Type B pancreatic cell (in vitro differentiated cells): ENCODE results near the gene SMTNL2. TPM values are rescaled to one million over a fixed set of nuclear protein-coding genes. Genes with fewer than 3 reads are reported as not detected.
A peak's percentile ranks its signal among the peaks of the same experiment; 100 is the strongest.
"Not testable (repeated sequence)": the region's sequence is repeated elsewhere in the genome, so short reads cannot be mapped to it uniquely, and the experiment has no call there.

Source experiments
- DNase-seq: peaks from one replicate; pipeline ENCODE4 v3.0.0; 2021; ENCODE audit warnings: mixed read lengths; ENCODE audit not compliant: unreplicated experiment; ENCODE audit errors: extremely low spot score
- H3K27ac Mint-ChIP-seq: 2 replicates; pipeline ENCODE4 v1.8.0; 2021; ENCODE audit warnings: mild to moderate bottlenecking, mixed read lengths
- H3K27me3 Mint-ChIP-seq: 2 replicates; pipeline ENCODE4 v1.8.0; 2021; ENCODE audit warnings: mixed read lengths
- H3K36me3 Mint-ChIP-seq: 2 replicates; pipeline ENCODE4 v1.8.0; 2021; ENCODE audit warnings: mixed read lengths
- H3K4me1 Mint-ChIP-seq: one replicate; pipeline ENCODE4 v1.8.0; 2021; ENCODE audit warnings: mixed read lengths; ENCODE audit not compliant: unreplicated experiment
- H3K4me3 Mint-ChIP-seq: 2 replicates; pipeline ENCODE4 v1.8.0; 2021; ENCODE audit warnings: mild to moderate bottlenecking, mixed read lengths
- H3K9me3 Mint-ChIP-seq: 2 replicates; pipeline ENCODE4 v1.8.0; 2021; ENCODE audit warnings: mixed read lengths
- total RNA-seq: library from RNA; stranded (reverse); gene quantifications from 2 replicates; pipeline ENCODE4 v1.2.1, GENCODE V29; 2021; ENCODE audit warnings: low replicate concordance
- TF ChIP-seq, protein P1 (sequence below): fragments of 200-600 bp; sonication (generic); conservative IDR thresholded peaks from 2 replicates; pipeline ENCODE4 v1.5.0; 2021; ENCODE audit warnings: antibody characterized with exemption, mild to moderate bottlenecking

Gene SMTNL2
- total RNA-seq, 1 donor from 2014 or later, result 25.5 TPM

DNA sequence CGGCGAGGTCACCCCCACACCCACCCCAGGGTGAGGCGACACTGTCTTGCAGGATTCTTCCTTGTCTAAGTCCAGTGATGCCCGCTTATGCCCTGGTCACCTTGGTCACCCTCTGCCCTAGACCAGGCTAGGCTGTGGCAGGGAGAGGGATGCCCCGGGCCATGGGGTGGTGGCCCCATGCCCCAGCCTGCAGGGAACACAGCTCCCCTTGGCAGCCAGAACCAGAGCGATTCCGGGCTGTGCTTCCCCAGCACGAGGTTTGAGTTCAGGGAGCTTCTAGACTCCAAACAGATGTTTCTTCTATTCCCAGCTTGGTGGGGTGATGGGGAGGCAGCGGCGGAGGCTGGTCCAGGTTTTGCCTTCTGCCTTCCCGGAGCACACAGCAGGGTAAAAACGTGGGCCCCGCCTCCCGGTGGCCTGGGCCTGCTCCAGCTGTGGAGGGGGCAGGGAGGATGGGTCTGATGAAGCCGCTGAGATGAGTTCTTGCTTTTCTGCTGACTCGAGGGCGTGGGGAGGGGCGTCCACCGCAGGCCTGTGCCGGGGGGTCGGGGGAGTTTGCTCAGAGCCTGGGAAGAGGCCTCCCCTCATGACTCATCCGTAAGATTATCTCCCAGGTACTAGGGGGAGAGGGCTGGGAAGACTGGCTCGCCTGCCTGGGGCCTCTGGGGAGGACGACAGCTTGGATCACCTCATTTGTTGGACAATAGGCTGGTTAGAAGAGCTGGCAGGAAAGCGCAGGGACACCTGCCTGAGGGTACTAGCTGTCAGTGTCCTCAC is 15.4 kb downstream of the SMTNL2 start:
- H3K27ac Mint-ChIP-seq, result peak overlapping the region; percentile 80
- H3K36me3 Mint-ChIP-seq, result peaks cover 10% of the 10 kb centered on the region
- H3K4me1 Mint-ChIP-seq, result peaks cover 45% of the 10 kb centered on the region
- TF ChIP-seq, protein P1, sequence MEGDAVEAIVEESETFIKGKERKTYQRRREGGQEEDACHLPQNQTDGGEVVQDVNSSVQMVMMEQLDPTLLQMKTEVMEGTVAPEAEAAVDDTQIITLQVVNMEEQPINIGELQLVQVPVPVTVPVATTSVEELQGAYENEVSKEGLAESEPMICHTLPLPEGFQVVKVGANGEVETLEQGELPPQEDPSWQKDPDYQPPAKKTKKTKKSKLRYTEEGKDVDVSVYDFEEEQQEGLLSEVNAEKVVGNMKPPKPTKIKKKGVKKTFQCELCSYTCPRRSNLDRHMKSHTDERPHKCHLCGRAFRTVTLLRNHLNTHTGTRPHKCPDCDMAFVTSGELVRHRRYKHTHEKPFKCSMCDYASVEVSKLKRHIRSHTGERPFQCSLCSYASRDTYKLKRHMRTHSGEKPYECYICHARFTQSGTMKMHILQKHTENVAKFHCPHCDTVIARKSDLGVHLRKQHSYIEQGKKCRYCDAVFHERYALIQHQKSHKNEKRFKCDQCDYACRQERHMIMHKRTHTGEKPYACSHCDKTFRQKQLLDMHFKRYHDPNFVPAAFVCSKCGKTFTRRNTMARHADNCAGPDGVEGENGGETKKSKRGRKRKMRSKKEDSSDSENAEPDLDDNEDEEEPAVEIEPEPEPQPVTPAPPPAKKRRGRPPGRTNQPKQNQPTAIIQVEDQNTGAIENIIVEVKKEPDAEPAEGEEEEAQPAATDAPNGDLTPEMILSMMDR, result no peak
- no peaks in the 10 kb centered on the region for H3K27me3 Mint-ChIP-seq
- no peak for DNase-seq
- H3K9me3 Mint-ChIP-seq, result no peaks in the 10 kb centered on the region
- H3K4me3 Mint-ChIP-seq, result peak overlapping the region; percentile 77

DNA sequence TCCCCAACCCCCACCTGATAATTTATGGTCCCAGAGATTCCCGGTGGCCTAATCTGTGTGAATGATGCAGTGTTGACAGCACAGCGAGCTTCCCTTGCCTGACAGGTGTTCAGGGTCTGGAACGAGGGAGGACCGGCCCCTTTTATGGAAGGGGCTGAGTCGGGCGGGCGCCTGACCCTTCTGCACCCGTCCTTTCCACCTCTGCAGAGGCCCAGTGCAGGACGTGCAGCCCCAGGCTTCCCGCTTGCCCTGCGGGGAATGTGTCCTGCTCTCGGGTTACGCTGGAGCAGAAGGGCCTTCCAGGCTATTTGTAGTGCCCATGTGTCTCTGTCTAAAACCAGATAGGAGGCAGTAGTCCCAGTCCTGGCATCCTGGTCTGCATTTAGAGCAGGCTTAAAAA is 16.2 kb downstream of the SMTNL2 start:
- Mint-ChIP-seq H3K4me1 (peaks cover 44% of the 10 kb centered on the region), H3K36me3 (peaks cover 10% of the 10 kb centered on the region), H3K4me3 (peak overlapping the region; percentile 77), H3K9me3 (no peaks in the 10 kb centered on the region), H3K27me3 (no peaks in the 10 kb centered on the region), H3K27ac (peak overlapping the region; percentile 80)
- TF ChIP-seq, protein P1, result no peak
- DNase-seq, result no peak

DNA sequence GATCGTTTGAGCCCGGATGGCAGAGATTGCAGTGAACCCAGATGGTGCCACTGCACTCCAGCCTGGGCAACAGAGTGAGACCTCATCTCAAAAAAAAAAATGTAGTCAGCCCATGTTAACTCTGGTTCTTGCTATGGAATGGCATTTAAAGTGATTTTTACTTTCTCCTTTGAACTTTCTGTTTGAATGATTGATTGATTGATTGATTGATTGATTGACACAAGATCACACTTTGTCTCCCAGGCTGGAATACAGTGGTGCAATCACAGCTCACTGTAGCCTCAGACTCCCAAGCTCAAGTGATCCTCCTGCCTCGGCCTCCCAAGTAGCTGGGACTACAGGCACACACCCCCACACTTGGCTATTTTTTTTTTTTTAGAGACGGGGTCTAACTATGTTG is 17.0 kb downstream of the SMTNL2 start:
- TF ChIP-seq, protein P1, result no peak
- no peak overlapping the region for H3K27ac Mint-ChIP-seq
- H3K4me3 Mint-ChIP-seq, result no peak overlapping the region
- no peak for DNase-seq
- no peaks in the 10 kb centered on the region for H3K9me3 Mint-ChIP-seq
- H3K4me1 Mint-ChIP-seq, result peaks cover 47% of the 10 kb centered on the region
- H3K27me3 Mint-ChIP-seq, result no peaks in the 10 kb centered on the region
- H3K36me3 Mint-ChIP-seq, result peaks cover 10% of the 10 kb centered on the region

DNA sequence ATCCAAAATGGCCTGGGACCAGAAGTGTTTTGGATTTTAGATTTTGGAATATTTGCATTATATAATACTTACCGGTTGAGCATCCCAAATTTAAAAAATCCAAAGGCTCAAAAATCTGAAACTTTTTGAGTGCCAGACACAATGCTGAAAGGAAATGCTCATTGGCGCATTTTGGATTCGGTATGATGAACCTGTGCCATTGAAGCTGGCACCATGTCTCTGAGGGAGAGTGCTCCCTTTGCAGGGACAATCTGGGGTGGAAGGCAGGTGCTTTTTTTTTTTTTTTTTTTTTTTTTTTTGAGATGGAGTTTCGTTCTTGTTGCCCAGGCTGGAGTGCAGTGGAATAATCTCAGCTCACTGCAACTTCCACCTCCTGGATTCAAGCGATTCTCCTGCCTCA is 17.7 kb downstream of the SMTNL2 start:
- Mint-ChIP-seq H3K9me3 (no peaks in the 10 kb centered on the region), H3K36me3 (peaks cover 10% of the 10 kb centered on the region), H3K27ac (no peak overlapping the region), H3K4me3 (no peak overlapping the region), H3K4me1 (peaks cover 51% of the 10 kb centered on the region), H3K27me3 (no peaks in the 10 kb centered on the region)
- TF ChIP-seq, protein P1, result no peak
- DNase-seq, result no peak

DNA sequence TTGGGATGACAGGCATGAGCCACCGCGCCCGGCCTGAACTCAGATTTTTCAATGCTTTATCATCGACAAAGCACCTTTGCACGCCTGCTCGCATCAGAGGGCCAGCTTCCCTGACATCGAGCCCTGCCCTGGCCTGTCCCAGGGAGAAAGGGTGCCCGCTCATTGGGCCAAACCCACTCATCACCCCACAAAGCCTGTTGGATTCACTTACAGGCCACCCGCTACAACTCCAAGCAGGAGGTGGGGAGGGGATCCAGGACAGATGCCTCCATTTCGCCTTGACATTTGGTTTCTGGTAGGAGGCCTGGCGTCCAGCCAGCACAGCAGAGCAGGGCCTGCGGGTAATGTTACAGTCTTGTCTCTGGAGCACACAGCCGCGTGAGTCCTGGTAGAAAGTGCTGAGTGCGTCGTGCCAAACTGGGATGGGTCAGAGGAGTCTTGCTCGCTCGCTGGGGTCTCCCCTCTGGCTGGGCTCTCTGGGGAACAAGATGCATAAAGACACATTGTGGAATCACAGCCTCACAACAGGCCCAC is 19.8 kb downstream of the SMTNL2 start:
- Mint-ChIP-seq H3K4me1 (peaks cover 62% of the 10 kb centered on the region), H3K4me3 (peak overlapping the region; percentile 72), H3K27me3 (no peaks in the 10 kb centered on the region), H3K36me3 (peaks cover 17% of the 10 kb centered on the region), H3K27ac (peak overlapping the region; percentile 76), H3K9me3 (no peaks in the 10 kb centered on the region)
- TF ChIP-seq, protein P1, result no peak
- no peak for DNase-seq

DNA sequence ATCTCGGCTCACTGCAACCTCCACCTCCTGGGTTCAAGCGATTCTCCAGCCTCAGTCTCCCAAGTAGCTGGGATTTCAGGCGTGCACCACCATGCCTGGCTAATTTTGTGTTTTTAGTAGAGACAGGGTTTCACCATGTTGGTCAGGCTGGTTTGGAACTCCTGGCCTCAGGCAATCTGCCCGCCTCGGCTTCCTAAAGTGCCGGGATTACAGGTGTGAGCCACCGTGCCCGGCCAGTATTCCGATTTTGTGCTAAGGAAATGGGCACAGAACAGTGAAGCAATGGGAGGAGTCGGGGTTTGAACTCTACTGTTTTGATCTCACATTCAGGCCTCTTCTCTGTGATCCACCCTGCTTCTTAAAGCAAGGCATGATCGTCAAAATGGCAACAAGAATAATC is 20.4 kb downstream of the SMTNL2 start:
- H3K27ac Mint-ChIP-seq, result peak overlapping the region; percentile 76
- H3K4me3 Mint-ChIP-seq, result not testable (repeated sequence)

More for the DNA sequence above, 20.4 kb downstream of the SMTNL2 start:
- DNase-seq, H3K9me3 Mint-ChIP-seq, H3K27me3 Mint-ChIP-seq: not testable (repeated sequence)
- H3K36me3 Mint-ChIP-seq, result peaks cover 17% of the 10 kb centered on the region
- peaks cover 62% of the 10 kb centered on the region for H3K4me1 Mint-ChIP-seq
